ENCODE results near the gene A3GALT2. TPM values are rescaled to one million over a fixed set of nuclear protein-coding genes. Genes with fewer than 3 reads are reported as not detected.
"Not testable (repeated sequence)": the region's sequence is repeated elsewhere in the genome, so short reads cannot be mapped to it uniquely, and the experiment has no call there.

The A3GALT2 gene
- total and polyA plus RNA-seq, 2 experiments from 2014 or later = not detected

DNA sequence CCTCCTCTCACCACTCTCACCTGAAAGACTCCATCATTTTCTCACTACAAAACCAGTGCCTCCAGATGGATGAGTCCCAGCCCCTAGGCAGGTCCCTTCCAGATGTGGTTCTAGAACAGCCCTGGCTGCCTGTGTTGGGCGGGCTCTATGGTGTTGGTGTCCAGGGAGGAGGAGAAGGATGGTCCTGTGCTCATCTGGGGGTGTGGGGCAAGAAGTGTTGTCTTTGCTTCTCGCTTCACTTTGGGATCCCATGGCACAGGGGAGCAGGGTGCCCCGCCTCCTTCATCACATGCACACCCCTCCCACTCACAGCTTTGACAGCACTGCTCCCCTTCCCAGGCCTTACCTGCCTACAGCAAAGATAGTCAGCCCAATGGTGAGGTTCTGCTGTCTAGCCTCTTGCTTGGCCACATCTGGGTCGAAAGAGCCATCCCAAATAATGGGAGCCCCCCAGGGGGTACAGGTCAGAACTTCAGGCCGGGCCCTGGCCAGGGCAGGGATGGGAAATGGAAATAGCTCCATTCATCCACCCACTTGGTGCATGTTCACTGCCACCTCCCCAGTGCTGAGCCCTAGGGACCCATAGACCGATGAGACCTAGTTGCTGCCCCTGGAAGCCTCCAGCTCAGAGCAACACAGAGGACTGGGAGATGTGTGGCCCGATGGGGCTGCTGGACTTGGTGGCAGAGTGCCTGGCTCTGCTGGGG is 9.0 kb downstream of the A3GALT2 start:
- no peaks in the 10 kb centered on the region for H3K79me2 ChIP-seq (ENCODE audit: insufficient read depth)
- no peak overlapping the region for H2AFZ ChIP-seq
- no peak overlapping the region for H3K27ac ChIP-seq
- H4K20me1 ChIP-seq (ENCODE audit: insufficient read depth) = no peaks in the 10 kb centered on the region
- H3K36me3 ChIP-seq (ENCODE audit: low read depth) = no peaks in the 10 kb centered on the region
- in situ Hi-C loops (cut with MboI) = no loop called here
- H3K4me1 ChIP-seq (ENCODE audit: insufficient read depth) = no peaks in the 10 kb centered on the region
- H3K9me3 ChIP-seq (ENCODE audit: low read depth) = no peaks in the 10 kb centered on the region
- WGBS, 2 experiments (ENCODE audit: low coverage in 1 of 2, low lambda C conversion rate in 2 of 2, missing lambda C conversion rate in 2 of 2) = 76 to 82% methylated on average over 7 of the region's 7 CpGs
- H3K4me2 ChIP-seq (ENCODE audit: unreplicated experiment) = no peak overlapping the region
- H3K9ac ChIP-seq = no peak overlapping the region
- TF ChIP-seq EZH2phosphoT487 (IDR thresholded peaks at IDR 0.05; ENCODE audit: insufficient read depth, low read depth) = no peak
- TF ChIP-seq EZH2 (IDR thresholded peaks at IDR 0.05; ENCODE audit: insufficient read depth, poor library complexity, severe bottlenecking) = no peak
- no peak overlapping the region for H3K4me3 ChIP-seq
- H3F3A ChIP-seq (ENCODE audit: insufficient read depth) = no peaks in the 10 kb centered on the region
- H3K27me3 ChIP-seq (replicated peaks; ENCODE audit: insufficient read depth) = no peaks in the 10 kb centered on the region
- DNase-seq = no peak
- H3K9me2 ChIP-seq (ENCODE audit: insufficient read depth) = no peaks in the 10 kb centered on the region

DNA sequence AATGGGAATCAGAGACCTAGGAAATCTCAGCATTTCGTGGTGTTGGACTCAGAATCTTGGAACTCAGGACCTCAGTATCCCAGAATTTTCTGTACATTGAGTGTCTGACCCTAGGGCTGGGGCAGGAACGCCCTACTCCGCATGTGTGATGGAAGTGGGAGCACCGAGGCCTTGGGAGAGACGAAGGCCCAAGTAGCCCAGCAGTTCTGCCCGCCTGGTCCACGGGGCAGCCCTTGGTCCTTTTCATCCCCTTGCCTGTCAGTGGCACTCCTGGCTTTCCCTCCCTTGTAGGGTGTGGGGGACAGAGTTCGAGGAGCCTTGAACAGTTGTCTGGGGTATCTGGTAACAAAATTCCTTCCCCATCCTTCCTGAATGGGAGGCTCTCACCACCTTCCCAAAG is 10.2 kb downstream of the A3GALT2 start:
- in situ Hi-C loops (cut with MboI) = no loop called here
- Histone ChIP-seq H3K79me2 (ENCODE audit: insufficient read depth) (no peaks in the 10 kb centered on the region), H4K20me1 (ENCODE audit: insufficient read depth) (no peaks in the 10 kb centered on the region), H3K4me2 (ENCODE audit: unreplicated experiment) (no peak overlapping the region), H2AFZ (no peak overlapping the region), H3K9me3 (ENCODE audit: low read depth) (no peaks in the 10 kb centered on the region), H3F3A (ENCODE audit: insufficient read depth) (no peaks in the 10 kb centered on the region), H3K27me3 (replicated peaks; ENCODE audit: insufficient read depth) (no peaks in the 10 kb centered on the region), H3K9me2 (ENCODE audit: insufficient read depth) (no peaks in the 10 kb centered on the region), H3K36me3 (ENCODE audit: low read depth) (no peaks in the 10 kb centered on the region), H3K4me1 (ENCODE audit: insufficient read depth) (no peaks in the 10 kb centered on the region), H3K9ac (no peak overlapping the region), H3K4me3 (no peak overlapping the region), H3K27ac (no peak overlapping the region)
- no peak for DNase-seq
- TF ChIP-seq EZH2phosphoT487 (IDR thresholded peaks at IDR 0.05; ENCODE audit: insufficient read depth, low read depth) (no peak), EZH2 (IDR thresholded peaks at IDR 0.05; ENCODE audit: insufficient read depth, poor library complexity, severe bottlenecking) (no peak)
- 84 to 86% methylated on average over 8 of the region's 8 CpGs for WGBS, 2 experiments (ENCODE audit: low coverage in 1 of 2, low lambda C conversion rate in 2 of 2, missing lambda C conversion rate in 2 of 2)

DNA sequence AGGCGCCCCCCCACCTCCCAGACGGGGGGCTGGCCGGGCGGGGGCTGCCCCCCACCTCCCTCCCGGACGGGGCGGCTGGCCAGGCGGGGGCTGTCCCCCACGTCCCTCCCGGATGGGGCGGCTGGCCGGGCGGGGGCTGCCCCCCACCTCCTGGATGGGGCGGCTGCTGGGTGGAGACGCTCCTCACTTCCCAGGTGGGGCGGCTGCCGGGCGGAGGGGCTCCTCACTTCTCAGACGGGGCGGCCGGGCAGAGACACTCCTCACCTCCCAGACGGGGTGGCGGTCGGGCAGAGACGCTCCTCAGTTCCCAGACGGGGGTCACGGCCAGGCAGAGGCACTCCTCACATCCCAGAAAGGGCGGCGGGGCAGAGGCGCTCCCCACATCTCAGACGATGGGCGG is 11.5 kb downstream of the A3GALT2 start:
- H3K79me2 ChIP-seq (ENCODE audit: insufficient read depth); H4K20me1 ChIP-seq (ENCODE audit: insufficient read depth); in situ Hi-C loops (cut with MboI); H3K27me3 ChIP-seq (replicated peaks; ENCODE audit: insufficient read depth); H3K9ac ChIP-seq; H3K4me1 ChIP-seq (ENCODE audit: insufficient read depth); DNase-seq; H3K9me2 ChIP-seq (ENCODE audit: insufficient read depth); H3K27ac ChIP-seq; H3F3A ChIP-seq (ENCODE audit: insufficient read depth); H3K36me3 ChIP-seq (ENCODE audit: low read depth); H3K9me3 ChIP-seq (ENCODE audit: low read depth); H3K4me2 ChIP-seq (ENCODE audit: unreplicated experiment); H2AFZ ChIP-seq; H3K4me3 ChIP-seq: not testable (repeated sequence)
- WGBS, 2 experiments (ENCODE audit: low coverage in 1 of 2, low lambda C conversion rate in 2 of 2, missing lambda C conversion rate in 2 of 2) = 88 to 93% methylated on average over 3 to 32 of the region's 32 CpGs

DNA sequence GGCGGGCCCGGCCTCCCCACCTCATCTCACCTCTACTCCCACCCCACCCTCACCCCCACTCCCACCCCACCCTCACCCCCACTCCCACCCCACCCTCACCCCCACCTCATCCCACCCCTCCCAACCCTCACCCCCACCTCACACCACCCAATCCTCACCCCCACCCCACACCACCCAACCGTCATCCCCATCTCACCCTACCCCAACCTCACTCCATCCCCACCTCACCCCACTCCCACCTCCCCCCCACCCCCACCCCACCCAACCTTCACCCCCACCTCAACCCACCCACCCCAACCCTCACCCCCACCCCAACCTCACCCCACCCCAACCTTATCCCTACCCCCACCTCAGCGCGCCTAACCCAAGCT is 13.4 kb downstream of the A3GALT2 start:
- Histone ChIP-seq H3K4me2 (ENCODE audit: unreplicated experiment) (no peak overlapping the region), H3K9me3 (ENCODE audit: low read depth) (no peaks in the 10 kb centered on the region), H3K4me1 (ENCODE audit: insufficient read depth) (no peaks in the 10 kb centered on the region), H2AFZ (no peak overlapping the region), H3K9me2 (ENCODE audit: insufficient read depth) (no peaks in the 10 kb centered on the region), H3K36me3 (ENCODE audit: low read depth) (no peaks in the 10 kb centered on the region), H3K79me2 (ENCODE audit: insufficient read depth) (no peaks in the 10 kb centered on the region), H3F3A (ENCODE audit: insufficient read depth) (no peaks in the 10 kb centered on the region), H3K4me3 (no peak overlapping the region), H4K20me1 (ENCODE audit: insufficient read depth) (no peaks in the 10 kb centered on the region), H3K27me3 (replicated peaks; ENCODE audit: insufficient read depth) (no peaks in the 10 kb centered on the region), H3K27ac (no peak overlapping the region), H3K9ac (no peak overlapping the region)
- WGBS, 2 experiments (ENCODE audit: low coverage in 1 of 2, low lambda C conversion rate in 2 of 2, missing lambda C conversion rate in 2 of 2) = 97% methylated on average over 5 of the region's 5 CpGs; no CpG with 5 or more reads in 1 of the 2 experiments
- in situ Hi-C loops (cut with MboI) = no loop called here
- no peak for DNase-seq
- TF ChIP-seq EZH2phosphoT487 (IDR thresholded peaks at IDR 0.05; ENCODE audit: insufficient read depth, low read depth) (no peak), EZH2 (IDR thresholded peaks at IDR 0.05; ENCODE audit: insufficient read depth, poor library complexity, severe bottlenecking) (no peak)
